Measurements from ENCODE around the gene DAAM1. TPM values are rescaled to one million over a fixed set of nuclear protein-coding genes. Genes with fewer than 3 reads are reported as not detected.

Gene DAAM1
- polyA plus RNA-seq, 3 donors: 3.2 to 6.3 (median 4.4) TPM

DNA sequence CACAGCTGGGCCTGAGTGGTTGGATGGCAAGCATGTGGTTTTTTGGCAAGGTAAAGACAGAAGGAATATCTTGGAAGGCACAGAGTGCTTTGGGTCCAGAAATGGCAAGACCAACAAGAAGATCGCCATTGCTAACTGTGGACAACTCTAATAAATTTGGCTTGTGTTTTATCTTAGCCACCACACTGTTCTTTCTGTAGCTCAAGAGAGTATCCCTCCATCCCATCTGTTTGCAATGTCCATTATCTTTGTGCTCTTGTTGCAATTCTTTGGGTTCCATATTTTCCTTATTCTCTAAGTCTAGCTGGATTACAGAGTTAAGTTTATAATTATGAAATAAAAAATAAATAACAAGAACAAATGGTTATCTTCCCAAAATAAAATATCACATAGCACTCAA is 6.7 kb upstream of the DAAM1 start:
- no peak for DNase-seq
- Histone ChIP-seq H3K4me2 (replicated peaks; ENCODE audit: extremely low read depth, low read length, poor library complexity, severe bottlenecking) (no peak overlapping the region), H3K9ac (ENCODE audit: insufficient read depth, low read length, poor library complexity, severe bottlenecking) (no peak overlapping the region), H3K4me3 (replicated peaks in 1 of 3; ENCODE audit: low read depth in 2 of 3, low read length in 3 of 3) (no peak overlapping the region), H2AFZ (ENCODE audit: insufficient read depth, low read depth, low read length, poor library complexity, severe bottlenecking) (no peak overlapping the region), H3K9me3 (replicated peaks in 1 of 2; ENCODE audit: control insufficient read depth in 1 of 2, insufficient read depth in 1 of 2, low read length in 2 of 2) (no peaks in the 10 kb centered on the region), H3K4me1 (ENCODE audit: control insufficient read depth in 1 of 2, insufficient read depth in 2 of 2, low read length in 2 of 2) (no peaks in the 10 kb centered on the region), H4K20me1 (ENCODE audit: insufficient read depth, low read length) (no peaks in the 10 kb centered on the region), H3K79me2 (ENCODE audit: insufficient read depth, low read length) (no peaks in the 10 kb centered on the region), H3K27me3 (ENCODE audit: control insufficient read depth in 2 of 2, insufficient read depth in 2 of 2, low read length in 2 of 2) (peaks cover 6 to 12% of the 10 kb centered on the region in 2 donors), H3K36me3 (replicated peaks in 1 of 2; ENCODE audit: control insufficient read depth in 1 of 2, insufficient read depth in 2 of 2, low read length in 2 of 2) (no peaks in the 10 kb centered on the region), H3K27ac (ENCODE audit: low read depth in 1 of 2, low read length in 2 of 2) (no peak overlapping the region)
- H3K27ac Mint-ChIP-seq: no peak overlapping the region
- no peak overlapping the region for H3K4me3 Mint-ChIP-seq
- TF ChIP-seq, protein P1, sequence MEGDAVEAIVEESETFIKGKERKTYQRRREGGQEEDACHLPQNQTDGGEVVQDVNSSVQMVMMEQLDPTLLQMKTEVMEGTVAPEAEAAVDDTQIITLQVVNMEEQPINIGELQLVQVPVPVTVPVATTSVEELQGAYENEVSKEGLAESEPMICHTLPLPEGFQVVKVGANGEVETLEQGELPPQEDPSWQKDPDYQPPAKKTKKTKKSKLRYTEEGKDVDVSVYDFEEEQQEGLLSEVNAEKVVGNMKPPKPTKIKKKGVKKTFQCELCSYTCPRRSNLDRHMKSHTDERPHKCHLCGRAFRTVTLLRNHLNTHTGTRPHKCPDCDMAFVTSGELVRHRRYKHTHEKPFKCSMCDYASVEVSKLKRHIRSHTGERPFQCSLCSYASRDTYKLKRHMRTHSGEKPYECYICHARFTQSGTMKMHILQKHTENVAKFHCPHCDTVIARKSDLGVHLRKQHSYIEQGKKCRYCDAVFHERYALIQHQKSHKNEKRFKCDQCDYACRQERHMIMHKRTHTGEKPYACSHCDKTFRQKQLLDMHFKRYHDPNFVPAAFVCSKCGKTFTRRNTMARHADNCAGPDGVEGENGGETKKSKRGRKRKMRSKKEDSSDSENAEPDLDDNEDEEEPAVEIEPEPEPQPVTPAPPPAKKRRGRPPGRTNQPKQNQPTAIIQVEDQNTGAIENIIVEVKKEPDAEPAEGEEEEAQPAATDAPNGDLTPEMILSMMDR (IDR thresholded peaks at IDR 0.05): no peak
- no peaks in the 10 kb centered on the region for H3K4me1 Mint-ChIP-seq
- intact Hi-C loops (cut with micrococcal nuclease): no loop called here
- peaks cover 8 to 13% (median 9%) of the 10 kb centered on the region in 3 donors for H3K27me3 Mint-ChIP-seq (ENCODE audit: low read depth in 3 of 3)
- no peaks in the 10 kb centered on the region for H3K36me3 Mint-ChIP-seq
- H3K9me3 Mint-ChIP-seq: no peaks in the 10 kb centered on the region
- WGBS (ENCODE audit: insufficient coverage): 100% methylated on average over 1 of the region's 1 CpG

GRCh38 chr14:59182641-59183040 is 5.8 kb upstream of the DAAM1 start:
- no peak for DNase-seq
- Histone ChIP-seq H3K4me3 (replicated peaks in 1 of 3; ENCODE audit: low read depth in 2 of 3, low read length in 3 of 3) (no peak overlapping the region), H3K9ac (ENCODE audit: insufficient read depth, low read length, poor library complexity, severe bottlenecking) (no peak overlapping the region), H2AFZ (ENCODE audit: insufficient read depth, low read depth, low read length, poor library complexity, severe bottlenecking) (no peak overlapping the region), H3K4me2 (replicated peaks; ENCODE audit: extremely low read depth, low read length, poor library complexity, severe bottlenecking) (no peak overlapping the region), H4K20me1 (ENCODE audit: insufficient read depth, low read length) (no peaks in the 10 kb centered on the region), H3K9me3 (replicated peaks in 1 of 2; ENCODE audit: control insufficient read depth in 1 of 2, insufficient read depth in 1 of 2, low read length in 2 of 2) (no peaks in the 10 kb centered on the region), H3K27ac (ENCODE audit: low read depth in 1 of 2, low read length in 2 of 2) (no peak overlapping the region), H3K36me3 (replicated peaks in 1 of 2; ENCODE audit: control insufficient read depth in 1 of 2, insufficient read depth in 2 of 2, low read length in 2 of 2) (no peaks in the 10 kb centered on the region), H3K27me3 (ENCODE audit: control insufficient read depth in 2 of 2, insufficient read depth in 2 of 2, low read length in 2 of 2) (peaks cover 14 to 21% of the 10 kb centered on the region in 2 donors), H3K79me2 (ENCODE audit: insufficient read depth, low read length) (no peaks in the 10 kb centered on the region), H3K4me1 (ENCODE audit: control insufficient read depth in 1 of 2, insufficient read depth in 2 of 2, low read length in 2 of 2) (peaks cover 3 to 4% of the 10 kb centered on the region in 2 donors)
- TF ChIP-seq, protein P1 (IDR thresholded peaks at IDR 0.05): no peak
- H3K9me3 Mint-ChIP-seq: no peaks in the 10 kb centered on the region
- 94% methylated on average over 2 of the region's 5 CpGs for WGBS (ENCODE audit: insufficient coverage)
- H3K27me3 Mint-ChIP-seq (ENCODE audit: low read depth in 3 of 3): peaks cover 15 to 22% (median 16%) of the 10 kb centered on the region in 3 donors
- no peak overlapping the region for H3K4me3 Mint-ChIP-seq
- intact Hi-C loops (cut with micrococcal nuclease): no loop called here
- no peaks in the 10 kb centered on the region for H3K36me3 Mint-ChIP-seq
- H3K4me1 Mint-ChIP-seq: peaks cover 3% of the 10 kb centered on the region
- H3K27ac Mint-ChIP-seq: no peak overlapping the region
